Neural cell (in vitro differentiated cells): Measurements from ENCODE around the gene URI1. TPM values are rescaled to one million over a fixed set of nuclear protein-coding genes. Genes with fewer than 3 reads are reported as not detected.
"Not testable (repeated sequence)": the region's sequence is repeated elsewhere in the genome, so short reads cannot be mapped to it uniquely, and the experiment has no call there.

Experiments
- H2AFZ ChIP-seq: fragments of 200-600, 300-800 bp; sonication (generic), shearing (Covaris generic); 2 replicates; pipeline ENCODE4 v1.6.0; 2014; ENCODE audit warnings: low read depth, mild to moderate bottlenecking, antibody characterized with exemption, low read length, moderate library complexity
- H3F3A ChIP-seq: fragments of 200-600 bp; shearing (Covaris generic); 2 replicates; pipeline ENCODE4 v1.6.1; 2016; ENCODE audit warnings: mild to moderate bottlenecking, moderate library complexity, mixed read lengths, antibody characterized with exemption, low read length; ENCODE audit not compliant: insufficient read depth, poor library complexity, severe bottlenecking
- H3K27ac ChIP-seq: fragments of 200-600, 300-800 bp; sonication (generic), shearing (Covaris generic); 2 replicates; pipeline ENCODE4 v1.5.1; 2014; ENCODE audit warnings: mild to moderate bottlenecking, low read length, moderate library complexity
- H3K27me3 ChIP-seq: fragments of 300-800, 200-600 bp; sonication (generic), shearing (Covaris generic); 2 replicates; pipeline ENCODE4 v1.6.0; 2014; ENCODE audit warnings: mild to moderate bottlenecking, low read depth, low read length, moderate library complexity; ENCODE audit not compliant: insufficient read depth
- H3K36me3 ChIP-seq: fragments of 300-800, 200-600 bp; sonication (generic), shearing (Covaris generic); 2 replicates; pipeline ENCODE4 v1.5.1; 2014; ENCODE audit warnings: mild to moderate bottlenecking, antibody characterized with exemption, low read length, moderate library complexity; ENCODE audit not compliant: insufficient read depth
- H3K4me2 ChIP-seq: fragments of 300-800, 200-600 bp; sonication (generic), shearing (Covaris generic); 2 replicates; pipeline ENCODE4 v1.6.0; 2014; ENCODE audit warnings: mild to moderate bottlenecking, low read length
- H3K4me3 ChIP-seq: fragments of 300-800, 200-600 bp; sonication (generic), shearing (Covaris generic); 2 replicates; pipeline ENCODE4 v1.5.1; 2014; ENCODE audit warnings: mild to moderate bottlenecking, low read length, moderate library complexity
- H3K79me2 ChIP-seq: fragments of 200-600 bp; shearing (Covaris generic); replicated peaks from 2 replicates; pipeline ENCODE4 v1.6.0; 2014; ENCODE audit warnings: mild to moderate bottlenecking, low read length, moderate library complexity; ENCODE audit not compliant: insufficient read depth
- H3K9ac ChIP-seq: fragments of 300-800, 200-600 bp; sonication (generic), shearing (Covaris generic); 2 replicates; pipeline ENCODE4 v1.6.1; 2016; ENCODE audit warnings: mild to moderate bottlenecking, low read length, mixed read lengths
- H3K9me2 ChIP-seq: fragments of 200-600 bp; shearing (Covaris generic); 2 replicates; pipeline ENCODE4 v1.6.1; 2016; ENCODE audit warnings: mild to moderate bottlenecking, low read length, mixed read lengths; ENCODE audit not compliant: insufficient read depth
- H3K9me3 ChIP-seq: fragments of 200-600, 300-800 bp; sonication (generic), shearing (Covaris generic); 2 replicates; pipeline ENCODE4 v1.6.1; 2016; ENCODE audit warnings: mild to moderate bottlenecking, mixed run types, low read length, moderate library complexity, mixed read lengths
- H4K20me1 ChIP-seq: fragments of 200-600 bp; shearing (Covaris generic); 2 replicates; pipeline ENCODE4 v1.6.1; 2016; ENCODE audit warnings: mild to moderate bottlenecking, mixed run types; ENCODE audit not compliant: insufficient read depth
- CTCF ChIP-seq: fragments of 450-650 bp; IDR thresholded peaks from 2 replicates; pipeline ENCODE4 v1.5.1; 2014; ENCODE audit warnings: antibody characterized with exemption, mild to moderate bottlenecking, moderate library complexity; ENCODE audit not compliant: poor library complexity, severe bottlenecking
- EP300 ChIP-seq: fragments of 450-650 bp; conservative IDR thresholded peaks from 2 replicates; pipeline ENCODE4 v1.6.1; 2014; ENCODE audit warnings: antibody characterized with exemption, mild to moderate bottlenecking, moderate library complexity; ENCODE audit not compliant: poor library complexity, severe bottlenecking
- EZH2 ChIP-seq: fragments of 200-600, 300-800 bp; shearing (Covaris generic), sonication (generic); IDR thresholded peaks from 2 replicates; pipeline ENCODE4 v1.6.1; 2014; ENCODE audit warnings: antibody characterized with exemption, low read length, borderline replicate concordance, mild to moderate bottlenecking; ENCODE audit not compliant: insufficient read depth, poor library complexity, severe bottlenecking
- MXI1 ChIP-seq: fragments of 450-650 bp; conservative IDR thresholded peaks from 2 replicates; pipeline ENCODE4 v1.6.1; 2014; ENCODE audit warnings: antibody characterized with exemption, mild to moderate bottlenecking; ENCODE audit not compliant: poor library complexity, severe bottlenecking
- POLR2AphosphoS5 ChIP-seq: IDR thresholded peaks from 2 replicates; pipeline ENCODE4 v1.6.1; 2012
- RAD21 ChIP-seq: fragments of 450-650 bp; conservative IDR thresholded peaks from 2 replicates; pipeline ENCODE4 v1.6.1; 2014; ENCODE audit warnings: antibody characterized with exemption, mild to moderate bottlenecking, moderate library complexity
- SMC3 ChIP-seq: fragments of 450-650 bp; conservative IDR thresholded peaks from 2 replicates; pipeline ENCODE4 v1.6.1; 2014; ENCODE audit warnings: antibody characterized with exemption, mild to moderate bottlenecking, moderate library complexity; ENCODE audit not compliant: poor library complexity
- TAF1 ChIP-seq: IDR thresholded peaks from 2 replicates; pipeline ENCODE4 v1.6.1; 2012; ENCODE audit warnings: low read depth
- polyA plus RNA-seq: library from polyadenylated mRNA; depleted of rRNA; stranded (reverse); fragments of >200 nt; gene quantifications from 2 replicates; pipeline ENCODE4 v1.2.3, GENCODE V29; 2014
- TF ChIP-seq, protein P1 (sequence below): IDR thresholded peaks from 2 replicates; pipeline ENCODE4 v1.6.1; 2012; ENCODE audit warnings: borderline replicate concordance

Gene URI1
- polyA plus RNA-seq, 1 donor from 2014 or later: 55.4 TPM

- no peak for TF ChIP-seq CTCF
- TF ChIP-seq EZH2: no peak
- no peak for TF ChIP-seq RAD21
- TF ChIP-seq MXI1: no peak
- TF ChIP-seq SMC3: no peak
- TF ChIP-seq EP300: no peak
- TF ChIP-seq POLR2AphosphoS5: no peak
- TF ChIP-seq, protein P1, sequence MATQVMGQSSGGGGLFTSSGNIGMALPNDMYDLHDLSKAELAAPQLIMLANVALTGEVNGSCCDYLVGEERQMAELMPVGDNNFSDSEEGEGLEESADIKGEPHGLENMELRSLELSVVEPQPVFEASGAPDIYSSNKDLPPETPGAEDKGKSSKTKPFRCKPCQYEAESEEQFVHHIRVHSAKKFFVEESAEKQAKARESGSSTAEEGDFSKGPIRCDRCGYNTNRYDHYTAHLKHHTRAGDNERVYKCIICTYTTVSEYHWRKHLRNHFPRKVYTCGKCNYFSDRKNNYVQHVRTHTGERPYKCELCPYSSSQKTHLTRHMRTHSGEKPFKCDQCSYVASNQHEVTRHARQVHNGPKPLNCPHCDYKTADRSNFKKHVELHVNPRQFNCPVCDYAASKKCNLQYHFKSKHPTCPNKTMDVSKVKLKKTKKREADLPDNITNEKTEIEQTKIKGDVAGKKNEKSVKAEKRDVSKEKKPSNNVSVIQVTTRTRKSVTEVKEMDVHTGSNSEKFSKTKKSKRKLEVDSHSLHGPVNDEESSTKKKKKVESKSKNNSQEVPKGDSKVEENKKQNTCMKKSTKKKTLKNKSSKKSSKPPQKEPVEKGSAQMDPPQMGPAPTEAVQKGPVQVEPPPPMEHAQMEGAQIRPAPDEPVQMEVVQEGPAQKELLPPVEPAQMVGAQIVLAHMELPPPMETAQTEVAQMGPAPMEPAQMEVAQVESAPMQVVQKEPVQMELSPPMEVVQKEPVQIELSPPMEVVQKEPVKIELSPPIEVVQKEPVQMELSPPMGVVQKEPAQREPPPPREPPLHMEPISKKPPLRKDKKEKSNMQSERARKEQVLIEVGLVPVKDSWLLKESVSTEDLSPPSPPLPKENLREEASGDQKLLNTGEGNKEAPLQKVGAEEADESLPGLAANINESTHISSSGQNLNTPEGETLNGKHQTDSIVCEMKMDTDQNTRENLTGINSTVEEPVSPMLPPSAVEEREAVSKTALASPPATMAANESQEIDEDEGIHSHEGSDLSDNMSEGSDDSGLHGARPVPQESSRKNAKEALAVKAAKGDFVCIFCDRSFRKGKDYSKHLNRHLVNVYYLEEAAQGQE: no peak
- TF ChIP-seq TAF1: no peak
- no peaks in the 10 kb centered on the region for H3K27me3 ChIP-seq
These were observed 23.5 kb downstream of the URI1 start for GRCh38 chr19:29965492-29965891.

DNA sequence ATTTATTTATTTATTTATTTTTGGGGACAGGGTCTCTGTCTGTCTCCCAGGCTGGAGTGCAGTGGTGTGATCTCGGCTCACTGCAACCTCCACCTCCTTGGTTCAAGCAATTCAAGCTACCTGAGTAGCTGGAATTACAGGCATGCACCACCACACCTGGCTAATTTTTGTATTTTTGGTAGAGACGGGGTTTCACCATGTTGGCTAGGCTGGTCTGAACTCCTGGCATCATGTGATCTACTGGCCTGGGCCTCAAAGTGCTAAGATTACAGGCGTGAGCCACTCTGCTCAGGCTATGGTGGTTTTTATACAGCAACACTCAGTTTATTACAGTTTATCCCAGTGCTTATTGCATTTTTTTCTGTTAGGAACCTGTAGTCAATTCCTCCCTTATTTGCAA, 24.1 kb downstream of the URI1 start:
- H3K4me3 ChIP-seq, H4K20me1 ChIP-seq, H3K9ac ChIP-seq, H3K27me3 ChIP-seq, H2AFZ ChIP-seq, H3K36me3 ChIP-seq, H3K9me3 ChIP-seq, H3K4me2 ChIP-seq, H3K27ac ChIP-seq, H3K9me2 ChIP-seq, H3F3A ChIP-seq: not testable (repeated sequence)
- H3K79me2 ChIP-seq: peaks cover 43% of the 10 kb centered on the region

More at GRCh38 chr19:29965492-29965891, 23.5 kb downstream of the URI1 start:
- Histone ChIP-seq H3K27ac (no peak overlapping the region), H3K36me3 (no peaks in the 10 kb centered on the region), H4K20me1 (no peaks in the 10 kb centered on the region), H2AFZ (no peak overlapping the region), H3K79me2 (peaks cover 41% of the 10 kb centered on the region), H3K4me2 (no peak overlapping the region), H3K9ac (no peak overlapping the region), H3K4me3 (no peak overlapping the region), H3F3A (no peaks in the 10 kb centered on the region), H3K9me3 (no peaks in the 10 kb centered on the region), H3K9me2 (no peaks in the 10 kb centered on the region)

GRCh38 chr19:29966588-29967249, 24.7 kb downstream of the URI1 start:
- Histone ChIP-seq H3K4me3 (no peak overlapping the region), H3K4me2 (no peak overlapping the region), H4K20me1 (no peaks in the 10 kb centered on the region), H3K79me2 (peaks cover 39% of the 10 kb centered on the region), H3K9ac (no peak overlapping the region), H3K9me3 (no peaks in the 10 kb centered on the region), H3F3A (no peaks in the 10 kb centered on the region), H3K27me3 (no peaks in the 10 kb centered on the region), H2AFZ (no peak overlapping the region), H3K27ac (no peak overlapping the region), H3K36me3 (no peaks in the 10 kb centered on the region), H3K9me2 (no peaks in the 10 kb centered on the region)
- no peak for TF ChIP-seq TAF1
- no peak for TF ChIP-seq POLR2AphosphoS5
- TF ChIP-seq RAD21: peak; percentile 23
- peak; percentile 41 for TF ChIP-seq CTCF
- no peak for TF ChIP-seq EP300
